Gastroesophageal sphincter (tissue), 3 donors: ENCODE data around the gene KRT9.

Experiments
- EP300 ChIP-seq: sonication (generic); formaldehyde crosslinking; IDR thresholded peaks from one replicate; pipeline ENCODE4 v1.6.1; 2017; ENCODE audit warnings: antibody characterized with exemption, mild to moderate bottlenecking
- POLR2A ChIP-seq, 2 donors: fragments of 450-650 bp; IDR thresholded peaks; one replicate each; pipeline ENCODE4 v1.6.1; 2017; ENCODE audit warnings: antibody characterized with exemption in 2 of 2, mild to moderate bottlenecking in 2 of 2, moderate library complexity in 1 of 2
- POLR2AphosphoS5 ChIP-seq: sonication (generic); formaldehyde crosslinking; IDR thresholded peaks from one replicate; pipeline ENCODE4 v1.6.1; 2017; ENCODE audit warnings: antibody characterized with exemption
- TF ChIP-seq, protein P1 (sequence below), 4 experiments: fragments of 200-600 bp in 2 of 4; fragments of 450-650 bp in 2 of 4; sonication (generic) in 1 of 4; IDR thresholded peaks; one replicate each; pipeline ENCODE4 v1.5.1; 2017 to 2019; ENCODE audit warnings: antibody characterized with exemption in 4 of 4, mild to moderate bottlenecking in 2 of 4, moderate library complexity in 2 of 4

DNA sequence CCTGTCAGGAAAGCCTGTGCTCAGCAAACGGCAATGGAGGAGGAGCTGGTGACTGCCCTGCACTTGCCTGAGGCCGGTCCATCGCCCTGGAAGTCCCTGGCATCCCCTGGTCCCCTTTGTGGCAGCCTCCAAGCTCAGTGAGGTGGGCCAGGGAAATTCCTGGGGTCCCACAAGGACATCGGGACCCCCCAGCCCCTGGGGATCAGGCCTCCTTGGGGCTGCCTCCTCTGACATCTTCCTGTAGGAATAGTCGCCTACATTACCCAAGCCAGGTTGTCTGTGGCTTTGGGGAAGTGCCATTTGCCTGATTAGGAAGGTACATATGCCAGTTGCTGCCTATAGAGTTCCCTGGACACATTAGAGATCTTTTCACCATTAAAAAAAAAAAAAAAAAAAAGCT lies 7.1 kb upstream of the KRT9 start:
- TF ChIP-seq, protein P1, sequence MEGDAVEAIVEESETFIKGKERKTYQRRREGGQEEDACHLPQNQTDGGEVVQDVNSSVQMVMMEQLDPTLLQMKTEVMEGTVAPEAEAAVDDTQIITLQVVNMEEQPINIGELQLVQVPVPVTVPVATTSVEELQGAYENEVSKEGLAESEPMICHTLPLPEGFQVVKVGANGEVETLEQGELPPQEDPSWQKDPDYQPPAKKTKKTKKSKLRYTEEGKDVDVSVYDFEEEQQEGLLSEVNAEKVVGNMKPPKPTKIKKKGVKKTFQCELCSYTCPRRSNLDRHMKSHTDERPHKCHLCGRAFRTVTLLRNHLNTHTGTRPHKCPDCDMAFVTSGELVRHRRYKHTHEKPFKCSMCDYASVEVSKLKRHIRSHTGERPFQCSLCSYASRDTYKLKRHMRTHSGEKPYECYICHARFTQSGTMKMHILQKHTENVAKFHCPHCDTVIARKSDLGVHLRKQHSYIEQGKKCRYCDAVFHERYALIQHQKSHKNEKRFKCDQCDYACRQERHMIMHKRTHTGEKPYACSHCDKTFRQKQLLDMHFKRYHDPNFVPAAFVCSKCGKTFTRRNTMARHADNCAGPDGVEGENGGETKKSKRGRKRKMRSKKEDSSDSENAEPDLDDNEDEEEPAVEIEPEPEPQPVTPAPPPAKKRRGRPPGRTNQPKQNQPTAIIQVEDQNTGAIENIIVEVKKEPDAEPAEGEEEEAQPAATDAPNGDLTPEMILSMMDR (IDR thresholded peaks at IDR 0.05) = no peak
- TF ChIP-seq POLR2A (IDR thresholded peaks at IDR 0.05) = no peak
- no peak for TF ChIP-seq EP300
- TF ChIP-seq POLR2AphosphoS5 = no peak
